Testis (tissue), 2 donors: ENCODE measurements around the gene OGFRL1.

Source experiments
- POLR2A ChIP-seq: fragments of 450-650 bp; IDR thresholded peaks from one replicate; pipeline ENCODE4 v1.6.1; 2017; ENCODE audit warnings: antibody characterized with exemption, mild to moderate bottlenecking, moderate library complexity
- TF ChIP-seq, protein P1 (sequence below), 3 experiments: fragments of 450-650 bp in 2 of 3; fragments of 200-600 bp in 1 of 3; sonication (generic) in 1 of 3; IDR thresholded peaks; one replicate each; pipeline ENCODE4 v1.5.1; 2016 to 2019; ENCODE audit warnings: antibody characterized with exemption in 3 of 3, mild to moderate bottlenecking in 2 of 3, moderate library complexity in 1 of 3

DNA sequence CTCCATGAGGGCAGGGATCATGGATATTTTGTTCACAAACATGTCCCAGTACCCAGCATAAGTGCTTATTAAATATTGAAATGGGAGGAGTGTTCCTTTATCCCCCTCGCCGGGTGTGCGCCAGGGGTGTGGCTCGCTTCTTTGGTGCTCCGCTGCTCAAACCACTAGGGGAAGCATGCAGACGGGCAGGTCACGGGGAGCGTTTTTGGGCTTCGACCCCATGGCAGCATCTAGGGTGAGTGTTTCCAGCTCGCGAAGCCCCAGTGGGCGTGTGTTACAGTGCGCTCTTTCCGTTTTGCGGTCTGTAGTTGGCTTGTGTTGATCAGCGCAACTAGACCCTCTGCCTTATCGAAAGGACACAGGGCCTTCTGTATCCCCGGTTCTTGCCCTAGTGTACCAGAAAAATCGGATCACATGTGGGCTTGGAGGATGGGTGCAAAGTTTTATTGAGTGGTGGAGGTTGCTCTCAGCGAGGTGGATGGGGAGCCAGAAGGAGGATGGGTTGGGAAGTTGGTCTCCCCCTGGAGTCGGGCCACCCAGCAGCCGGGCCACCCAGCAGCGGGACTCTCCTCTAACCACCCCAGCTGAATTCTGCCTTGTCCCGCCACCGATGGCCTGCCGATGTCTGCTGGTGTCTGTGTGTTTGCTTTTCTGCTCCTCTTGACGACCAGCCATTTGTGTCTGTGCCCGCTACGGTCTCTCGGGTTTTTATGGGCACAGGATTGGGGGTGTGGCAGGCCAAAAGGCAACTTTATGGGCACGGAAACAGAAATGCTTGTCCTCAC is 43.2 kb upstream of the OGFRL1 start:
- TF ChIP-seq, protein P1, sequence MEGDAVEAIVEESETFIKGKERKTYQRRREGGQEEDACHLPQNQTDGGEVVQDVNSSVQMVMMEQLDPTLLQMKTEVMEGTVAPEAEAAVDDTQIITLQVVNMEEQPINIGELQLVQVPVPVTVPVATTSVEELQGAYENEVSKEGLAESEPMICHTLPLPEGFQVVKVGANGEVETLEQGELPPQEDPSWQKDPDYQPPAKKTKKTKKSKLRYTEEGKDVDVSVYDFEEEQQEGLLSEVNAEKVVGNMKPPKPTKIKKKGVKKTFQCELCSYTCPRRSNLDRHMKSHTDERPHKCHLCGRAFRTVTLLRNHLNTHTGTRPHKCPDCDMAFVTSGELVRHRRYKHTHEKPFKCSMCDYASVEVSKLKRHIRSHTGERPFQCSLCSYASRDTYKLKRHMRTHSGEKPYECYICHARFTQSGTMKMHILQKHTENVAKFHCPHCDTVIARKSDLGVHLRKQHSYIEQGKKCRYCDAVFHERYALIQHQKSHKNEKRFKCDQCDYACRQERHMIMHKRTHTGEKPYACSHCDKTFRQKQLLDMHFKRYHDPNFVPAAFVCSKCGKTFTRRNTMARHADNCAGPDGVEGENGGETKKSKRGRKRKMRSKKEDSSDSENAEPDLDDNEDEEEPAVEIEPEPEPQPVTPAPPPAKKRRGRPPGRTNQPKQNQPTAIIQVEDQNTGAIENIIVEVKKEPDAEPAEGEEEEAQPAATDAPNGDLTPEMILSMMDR (IDR thresholded peaks at IDR 0.05) = no peak
- no peak for TF ChIP-seq POLR2A
